Ishikawa (cell line): ENCODE data around the gene FAM83G.

Source experiments
- CEBPB ChIP-seq: IDR thresholded peaks from 2 replicates; pipeline ENCODE4 v1.6.1; 2012
- EP300 ChIP-seq: IDR thresholded peaks from 2 replicates; pipeline ENCODE4 v1.6.1; 2012; ENCODE audit warnings: borderline replicate concordance
- FOXM1 ChIP-seq: IDR thresholded peaks from 2 replicates; pipeline ENCODE4 v1.6.1; 2012; ENCODE audit warnings: low read depth, borderline replicate concordance
- MAX ChIP-seq: IDR thresholded peaks from 2 replicates; pipeline ENCODE4 v1.6.1; 2012
- RAD21 ChIP-seq: IDR thresholded peaks from 2 replicates; pipeline ENCODE4 v1.6.1; 2012; ENCODE audit warnings: low read depth
- REST ChIP-seq: IDR thresholded peaks from 2 replicates; pipeline ENCODE4 v1.6.1; 2012; ENCODE audit warnings: low read depth, mild to moderate bottlenecking

- no peak for TF ChIP-seq CEBPB
- TF ChIP-seq REST, result no peak
- no peak for TF ChIP-seq EP300
- TF ChIP-seq FOXM1, result no peak
- no peak for TF ChIP-seq RAD21
- no peak for TF ChIP-seq MAX
These were observed 26.5 kb downstream of the FAM83G start for GRCh38 chr17:18978050-18978449.
